NCI-H2196 (cell line): Measurements from ENCODE around the gene FANCD2.
"Not testable (repeated sequence)": the region's sequence is repeated elsewhere in the genome, so short reads cannot be mapped to it uniquely, and the experiment has no call there.

ENCODE experiments used
- DNase-seq: peaks from one replicate; lab custom pipeline; 2025; ENCODE audit not compliant: unreplicated experiment; lab: John Stamatoyannopoulos, UW

FANCD2 gene

GRCh38 chr3:10099041-10099440 is 72.8 kb downstream of the FANCD2 start:
- DNase-seq, result no peak

- DNase-seq, result no peak
These were observed 80.7 kb downstream of the FANCD2 start for GRCh38 chr3:10106919-10107318.

GRCh38 chr3:10108091-10108490 is 81.9 kb downstream of the FANCD2 start, which contains the start of gene FANCD2OS:
TSS of gene FANCD2OS (minus strand) at chr3:10108255. CDS start at chr3:10104774, 3,481 bp downstream.
- no peak for DNase-seq

- DNase-seq, result peak; percentile 81
These were observed 89.3 kb downstream of the FANCD2 start, which contains the start of gene BRK1 for GRCh38 chr3:10115326-10116137. TSS of gene BRK1 (plus strand) at chr3:10115675. CDS start at chr3:10115702, 27 bp downstream.

- DNase-seq, result no peak
These were observed 89.9 kb downstream of the FANCD2 start for GRCh38 chr3:10116138-10116460.

- no peak for DNase-seq
These were observed 90.7 kb downstream of the FANCD2 start for GRCh38 chr3:10116928-10117327.

GRCh38 chr3:10119376-10119775 is 93.1 kb downstream of the FANCD2 start:
- no peak for DNase-seq

GRCh38 chr3:10121064-10121463 is 94.8 kb downstream of the FANCD2 start:
- no peak for DNase-seq

GRCh38 chr3:10122724-10123123 is 96.5 kb downstream of the FANCD2 start:
- no peak for DNase-seq

GRCh38 chr3:10135872-10136271 is 109.6 kb downstream of the FANCD2 start:
- not testable (repeated sequence) for DNase-seq

- DNase-seq, result no peak
These were observed 110.3 kb downstream of the FANCD2 start for GRCh38 chr3:10136426-10137005.

- no peak for DNase-seq
These were observed 110.9 kb downstream of the FANCD2 start for GRCh38 chr3:10137178-10137577.

- no peak for DNase-seq
These were observed 114.8 kb downstream of the FANCD2 start for GRCh38 chr3:10140996-10141546.

- DNase-seq, result no peak
These were observed 116.7 kb downstream of the FANCD2 start for GRCh38 chr3:10142707-10143560.

- no peak for DNase-seq
These were observed 119.4 kb downstream of the FANCD2 start for GRCh38 chr3:10145685-10146084.

- no peak for DNase-seq
These were observed 123.0 kb downstream of the FANCD2 start for GRCh38 chr3:10149226-10149625.

GRCh38 chr3:10150987-10151386 is 124.8 kb downstream of the FANCD2 start:
- no peak for DNase-seq
